ENCODE results near the gene SPATS2L. TPM values are rescaled to one million over a fixed set of nuclear protein-coding genes. Genes with fewer than 3 reads are reported as not detected.

SPATS2L gene
- total and polyA plus RNA-seq, 2 of the 13 experiments (the other 11 are each of a cell fraction or from before 2014, with no cell fraction given): 154 to 212 TPM

DNA sequence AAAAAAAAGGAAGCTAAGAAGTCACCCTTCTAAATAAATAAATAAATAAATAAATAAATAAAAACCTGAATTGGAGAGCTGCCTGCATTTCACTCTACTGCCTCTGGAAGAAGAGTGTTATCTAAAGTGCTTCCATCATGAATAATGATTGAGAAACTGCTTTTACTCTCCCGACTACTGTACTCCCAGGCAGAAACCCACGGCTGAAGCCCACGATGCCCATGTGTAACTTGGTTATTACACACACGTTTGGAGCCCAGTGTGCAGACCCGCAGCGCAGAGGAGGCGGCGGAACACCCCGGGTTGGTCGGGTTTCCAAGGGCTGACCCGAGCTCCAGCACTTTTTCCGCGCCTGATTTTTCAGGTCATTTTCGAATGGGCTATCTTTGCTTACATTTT is 697 bp upstream of the SPATS2L start (continued):
- TF ChIP-seq, protein P1, sequence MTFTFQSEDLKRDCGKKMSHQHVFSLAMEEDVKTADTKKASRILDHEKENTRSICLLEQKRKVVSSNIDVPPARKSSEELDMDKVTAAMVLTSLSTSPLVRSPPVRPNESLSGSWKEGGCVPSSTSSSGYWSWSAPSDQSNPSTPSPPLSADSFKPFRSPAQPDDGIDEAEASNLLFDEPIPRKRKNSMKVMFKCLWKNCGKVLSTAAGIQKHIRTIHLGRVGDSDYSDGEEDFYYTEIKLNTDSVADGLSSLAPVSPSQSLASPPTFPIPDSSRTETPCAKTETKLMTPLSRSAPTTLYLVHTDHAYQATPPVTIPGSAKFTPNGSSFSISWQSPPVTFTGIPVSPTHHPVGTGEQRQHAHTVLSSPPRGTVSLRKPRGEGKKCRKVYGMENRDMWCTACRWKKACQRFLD (CRISPR knock-in tag; IDR thresholded peaks at IDR 0.05; ENCODE audit: borderline replicate concordance): 0 out of 2 replicates have a peak, but pooled peaks have one; percentile 34
- TF ChIP-seq, protein P2, sequence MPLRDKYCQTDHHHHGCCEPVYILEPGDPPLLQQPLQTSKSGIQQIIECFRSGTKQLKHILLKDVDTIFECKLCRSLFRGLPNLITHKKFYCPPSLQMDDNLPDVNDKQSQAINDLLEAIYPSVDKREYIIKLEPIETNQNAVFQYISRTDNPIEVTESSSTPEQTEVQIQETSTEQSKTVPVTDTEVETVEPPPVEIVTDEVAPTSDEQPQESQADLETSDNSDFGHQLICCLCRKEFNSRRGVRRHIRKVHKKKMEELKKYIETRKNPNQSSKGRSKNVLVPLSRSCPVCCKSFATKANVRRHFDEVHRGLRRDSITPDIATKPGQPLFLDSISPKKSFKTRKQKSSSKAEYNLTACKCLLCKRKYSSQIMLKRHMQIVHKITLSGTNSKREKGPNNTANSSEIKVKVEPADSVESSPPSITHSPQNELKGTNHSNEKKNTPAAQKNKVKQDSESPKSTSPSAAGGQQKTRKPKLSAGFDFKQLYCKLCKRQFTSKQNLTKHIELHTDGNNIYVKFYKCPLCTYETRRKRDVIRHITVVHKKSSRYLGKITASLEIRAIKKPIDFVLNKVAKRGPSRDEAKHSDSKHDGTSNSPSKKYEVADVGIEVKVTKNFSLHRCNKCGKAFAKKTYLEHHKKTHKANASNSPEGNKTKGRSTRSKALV (CRISPR knock-in tag; IDR thresholded peaks at IDR 0.05): peak; percentile 64; the same call in 1 of the 2 replicates
- TF ChIP-seq HNRNPLL (IDR thresholded peaks at IDR 0.05; ENCODE audit: low read depth, low read length, poor library complexity, severe bottlenecking) (peak; percentile 23), ZNF660 (CRISPR knock-in tag; IDR thresholded peaks at IDR 0.05; ENCODE audit: borderline replicate concordance, low read depth) (no peak), SMARCC2 (IDR thresholded peaks at IDR 0.05) (0 out of 2 replicates have a peak, but pooled peaks have one; percentile 17), SRY (CRISPR knock-in tag; IDR thresholded peaks at IDR 0.05) (peak; percentile 18; the same call in 1 of the 2 replicates), ZNF839 (CRISPR knock-in tag; IDR thresholded peaks at IDR 0.05; ENCODE audit: borderline replicate concordance) (0 out of 2 replicates have a peak, but pooled peaks have one; percentile 4), ZNF607 (CRISPR knock-in tag; IDR thresholded peaks at IDR 0.05; ENCODE audit: borderline replicate concordance) (peak; percentile 68; the same call in 1 of the 2 replicates), SP4 (CRISPR knock-in tag; IDR thresholded peaks at IDR 0.05) (0 out of 2 replicates have a peak, but pooled peaks have one; percentile 45), RBM39 (IDR thresholded peaks at IDR 0.05; ENCODE audit: low read depth, low read length, poor library complexity, severe bottlenecking) (peak; percentile 11), U2AF2 (IDR thresholded peaks at IDR 0.05; ENCODE audit: low read depth, low read length) (0 out of 2 replicates have a peak, but pooled peaks have one; percentile 26), ZNF615 (CRISPR knock-in tag; IDR thresholded peaks at IDR 0.05; ENCODE audit: borderline replicate concordance) (peak; percentile 95; the same call in 1 of the 2 replicates), CAMTA2 (CRISPR knock-in tag; IDR thresholded peaks at IDR 0.05; ENCODE audit: borderline replicate concordance) (0 out of 2 replicates have a peak, but pooled peaks have one; percentile 75)
- TF ChIP-seq, protein P3, sequence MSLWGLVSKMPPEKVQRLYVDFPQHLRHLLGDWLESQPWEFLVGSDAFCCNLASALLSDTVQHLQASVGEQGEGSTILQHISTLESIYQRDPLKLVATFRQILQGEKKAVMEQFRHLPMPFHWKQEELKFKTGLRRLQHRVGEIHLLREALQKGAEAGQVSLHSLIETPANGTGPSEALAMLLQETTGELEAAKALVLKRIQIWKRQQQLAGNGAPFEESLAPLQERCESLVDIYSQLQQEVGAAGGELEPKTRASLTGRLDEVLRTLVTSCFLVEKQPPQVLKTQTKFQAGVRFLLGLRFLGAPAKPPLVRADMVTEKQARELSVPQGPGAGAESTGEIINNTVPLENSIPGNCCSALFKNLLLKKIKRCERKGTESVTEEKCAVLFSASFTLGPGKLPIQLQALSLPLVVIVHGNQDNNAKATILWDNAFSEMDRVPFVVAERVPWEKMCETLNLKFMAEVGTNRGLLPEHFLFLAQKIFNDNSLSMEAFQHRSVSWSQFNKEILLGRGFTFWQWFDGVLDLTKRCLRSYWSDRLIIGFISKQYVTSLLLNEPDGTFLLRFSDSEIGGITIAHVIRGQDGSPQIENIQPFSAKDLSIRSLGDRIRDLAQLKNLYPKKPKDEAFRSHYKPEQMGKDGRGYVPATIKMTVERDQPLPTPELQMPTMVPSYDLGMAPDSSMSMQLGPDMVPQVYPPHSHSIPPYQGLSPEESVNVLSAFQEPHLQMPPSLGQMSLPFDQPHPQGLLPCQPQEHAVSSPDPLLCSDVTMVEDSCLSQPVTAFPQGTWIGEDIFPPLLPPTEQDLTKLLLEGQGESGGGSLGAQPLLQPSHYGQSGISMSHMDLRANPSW (CRISPR knock-in tag; IDR thresholded peaks at IDR 0.05; ENCODE audit: borderline replicate concordance): 0 out of 2 replicates have a peak, but pooled peaks have one; percentile 23
- TF ChIP-seq, protein P4, sequence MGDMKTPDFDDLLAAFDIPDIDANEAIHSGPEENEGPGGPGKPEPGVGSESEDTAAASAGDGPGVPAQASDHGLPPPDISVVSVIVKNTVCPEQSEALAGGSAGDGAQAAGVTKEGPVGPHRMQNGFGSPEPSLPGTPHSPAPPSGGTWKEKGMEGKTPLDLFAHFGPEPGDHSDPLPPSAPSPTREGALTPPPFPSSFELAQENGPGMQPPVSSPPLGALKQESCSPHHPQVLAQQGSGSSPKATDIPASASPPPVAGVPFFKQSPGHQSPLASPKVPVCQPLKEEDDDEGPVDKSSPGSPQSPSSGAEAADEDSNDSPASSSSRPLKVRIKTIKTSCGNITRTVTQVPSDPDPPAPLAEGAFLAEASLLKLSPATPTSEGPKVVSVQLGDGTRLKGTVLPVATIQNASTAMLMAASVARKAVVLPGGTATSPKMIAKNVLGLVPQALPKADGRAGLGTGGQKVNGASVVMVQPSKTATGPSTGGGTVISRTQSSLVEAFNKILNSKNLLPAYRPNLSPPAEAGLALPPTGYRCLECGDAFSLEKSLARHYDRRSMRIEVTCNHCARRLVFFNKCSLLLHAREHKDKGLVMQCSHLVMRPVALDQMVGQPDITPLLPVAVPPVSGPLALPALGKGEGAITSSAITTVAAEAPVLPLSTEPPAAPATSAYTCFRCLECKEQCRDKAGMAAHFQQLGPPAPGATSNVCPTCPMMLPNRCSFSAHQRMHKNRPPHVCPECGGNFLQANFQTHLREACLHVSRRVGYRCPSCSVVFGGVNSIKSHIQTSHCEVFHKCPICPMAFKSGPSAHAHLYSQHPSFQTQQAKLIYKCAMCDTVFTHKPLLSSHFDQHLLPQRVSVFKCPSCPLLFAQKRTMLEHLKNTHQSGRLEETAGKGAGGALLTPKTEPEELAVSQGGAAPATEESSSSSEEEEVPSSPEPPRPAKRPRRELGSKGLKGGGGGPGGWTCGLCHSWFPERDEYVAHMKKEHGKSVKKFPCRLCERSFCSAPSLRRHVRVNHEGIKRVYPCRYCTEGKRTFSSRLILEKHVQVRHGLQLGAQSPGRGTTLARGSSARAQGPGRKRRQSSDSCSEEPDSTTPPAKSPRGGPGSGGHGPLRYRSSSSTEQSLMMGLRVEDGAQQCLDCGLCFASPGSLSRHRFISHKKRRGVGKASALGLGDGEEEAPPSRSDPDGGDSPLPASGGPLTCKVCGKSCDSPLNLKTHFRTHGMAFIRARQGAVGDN (CRISPR knock-in tag; IDR thresholded peaks at IDR 0.05): 0 out of 2 replicates have a peak, but pooled peaks have one; percentile 56
